CD4-positive, alpha-beta memory T cell (primary cell): ENCODE measurements around the gene MRE11. TPM values are rescaled to one million over a fixed set of nuclear protein-coding genes. Genes with fewer than 3 reads are reported as not detected.

Experiments
- CTCF ChIA-PET: fragments of 350-600 bp; sonication (Branson Sonifier 250); formaldehyde crosslinking; loops from one replicate; lab custom pipeline; 2021; ENCODE audit warnings: inconsistent platforms; ENCODE audit not compliant: partially characterized antibody; lab: Charles Lee
- POLR2A ChIA-PET: fragments of 350-600 bp; sonication (Branson Sonifier 250); formaldehyde crosslinking; loops from one replicate; lab custom pipeline; 2021; ENCODE audit not compliant: partially characterized antibody; lab: Charles Lee
- DNase-seq, 5 donors: peaks; one replicate each; pipeline versions ENCODE4 v3.0.0 to v3.0.0-alpha.2; 2020 to 2022; ENCODE audit warnings: mixed read lengths in 1 of 5
- H3K27ac ChIP-seq: one replicate; pipeline ENCODE4 v1.7.0; 2013; ENCODE audit warnings: low read depth, low read length
- H3K27me3 ChIP-seq: 2 replicates; pipeline ENCODE4 v1.7.0; 2013; ENCODE audit warnings: mild to moderate bottlenecking, low read length, moderate library complexity; ENCODE audit not compliant: insufficient read depth
- H3K36me3 ChIP-seq: 2 replicates; pipeline ENCODE4 v1.7.0; 2013; ENCODE audit warnings: mild to moderate bottlenecking, low read length, moderate library complexity; ENCODE audit not compliant: insufficient read depth
- H3K4me1 ChIP-seq: 2 replicates; pipeline ENCODE4 v1.7.0; 2013; ENCODE audit warnings: mild to moderate bottlenecking, low read length, moderate library complexity; ENCODE audit not compliant: insufficient read depth
- H3K4me3 ChIP-seq, 2 donors: one replicate each; pipeline ENCODE4 v1.7.0; 2013; ENCODE audit warnings: low read length in 2 of 2, mild to moderate bottlenecking in 1 of 2
- H3K9me3 ChIP-seq, 2 donors: one replicate each; pipeline ENCODE4 v1.7.0; 2013; ENCODE audit warnings: low read length in 2 of 2, control low read depth in 1 of 2; ENCODE audit not compliant: control insufficient read depth in 1 of 2
- H3K27ac Mint-ChIP-seq, 7 donors: one replicate each; pipeline ENCODE4 v1.8.0; 2020 to 2021; ENCODE audit warnings: mixed read lengths in 7 of 7, mild to moderate bottlenecking in 6 of 7, inconsistent platforms in 3 of 7, moderate library complexity in 3 of 7
- H3K27me3 Mint-ChIP-seq, 2 donors: one replicate each; pipeline ENCODE4 v1.8.0; 2020 to 2021; ENCODE audit warnings: mixed read lengths in 2 of 2
- H3K36me3 Mint-ChIP-seq, 2 donors: one replicate each; pipeline ENCODE4 v1.8.0; 2020 to 2021; ENCODE audit warnings: mixed read lengths in 2 of 2, inconsistent platforms in 1 of 2, mild to moderate bottlenecking in 1 of 2
- H3K4me1 Mint-ChIP-seq, 4 donors: one replicate each; pipeline ENCODE4 v1.8.0; 2020 to 2021; ENCODE audit warnings: mixed read lengths in 4 of 4, mild to moderate bottlenecking in 1 of 4
- H3K4me3 Mint-ChIP-seq, 8 donors: one replicate each; pipeline ENCODE4 v1.8.0; 2020 to 2021; ENCODE audit warnings: mixed read lengths in 8 of 8, mild to moderate bottlenecking in 7 of 8, moderate library complexity in 6 of 8, inconsistent platforms in 3 of 8
- H3K9me3 Mint-ChIP-seq, 8 donors: one replicate each; pipeline ENCODE4 v1.8.0; 2020 to 2021; ENCODE audit warnings: mixed read lengths in 8 of 8, mild to moderate bottlenecking in 5 of 8, inconsistent platforms in 3 of 8, moderate library complexity in 1 of 8
- intact Hi-C: fragments of 100-400 bp; cut with micrococcal nuclease; formaldehyde crosslinking; loops from one replicate; pipeline ENCODE4 v1.15.1; 2023
- polyA plus RNA-seq, 2 donors: library from polyadenylated mRNA; unstranded; fragments of 300-500 nt; fragmentation: Illumina TruSeq; gene quantifications; one replicate each; pipeline ENCODE4 v1.2.3, GENCODE V29; 2021
- total RNA-seq, 2 experiments: library from RNA; stranded (reverse); gene quantifications; one replicate each; pipeline ENCODE4 v1.2.3, GENCODE V29; 2021

Gene MRE11
- total and polyA plus RNA-seq, 4 experiments from 2014 or later: 7.6 to 43.4 (median 30.4) TPM

DNA sequence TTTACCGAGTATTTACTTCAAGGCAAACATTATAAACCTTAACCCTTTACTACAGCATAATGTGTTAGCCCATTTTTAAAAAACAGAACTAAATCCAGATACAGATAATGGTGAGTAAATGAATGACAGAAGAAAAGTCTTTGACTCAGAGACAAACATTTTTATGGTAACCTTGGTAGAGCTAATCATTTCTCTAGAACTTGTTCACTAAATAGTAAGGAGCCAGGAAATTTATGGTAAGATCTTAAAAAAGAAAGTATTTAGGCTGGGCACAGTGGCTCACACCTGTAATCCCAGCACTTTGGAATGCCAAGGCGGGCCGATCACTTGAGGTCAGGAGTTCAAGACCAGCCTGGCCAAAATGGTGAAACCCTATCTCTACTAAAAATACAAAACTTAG is 38.6 kb upstream of the MRE11 start:
- no peaks in the 10 kb centered on the region for H3K4me1 Mint-ChIP-seq
- Histone ChIP-seq H3K36me3 (no peaks in the 10 kb centered on the region), H3K27me3 (peaks cover 11% of the 10 kb centered on the region), H3K4me3 (no peak overlapping the region), H3K4me1 (no peaks in the 10 kb centered on the region), H3K9me3 (no peaks in the 10 kb centered on the region), H3K27ac (no peak overlapping the region)
- no peak overlapping the region for H3K27ac Mint-ChIP-seq
- ChIA-PET CTCF (interaction anchor here (1.0 to 2.6 kb wide), 3 partner anchors 11 to 366 kb away, joined by 3 to 6 read pairs (median 3); no protein-coding TSS in a partner anchor), POLR2A (interaction anchor here (1.5 kb wide), 1 partner anchor 12 kb away, joined by 3 read pairs; the partner anchor contains the start of gene FUT4)
- H3K4me3 Mint-ChIP-seq: no peak overlapping the region
- H3K27me3 Mint-ChIP-seq: peaks cover 19 to 32% of the 10 kb centered on the region in 2 donors
- no peaks in the 10 kb centered on the region for H3K9me3 Mint-ChIP-seq
- intact Hi-C loops: no loop called here
- no peak for DNase-seq
- no peaks in the 10 kb centered on the region for H3K36me3 Mint-ChIP-seq

DNA sequence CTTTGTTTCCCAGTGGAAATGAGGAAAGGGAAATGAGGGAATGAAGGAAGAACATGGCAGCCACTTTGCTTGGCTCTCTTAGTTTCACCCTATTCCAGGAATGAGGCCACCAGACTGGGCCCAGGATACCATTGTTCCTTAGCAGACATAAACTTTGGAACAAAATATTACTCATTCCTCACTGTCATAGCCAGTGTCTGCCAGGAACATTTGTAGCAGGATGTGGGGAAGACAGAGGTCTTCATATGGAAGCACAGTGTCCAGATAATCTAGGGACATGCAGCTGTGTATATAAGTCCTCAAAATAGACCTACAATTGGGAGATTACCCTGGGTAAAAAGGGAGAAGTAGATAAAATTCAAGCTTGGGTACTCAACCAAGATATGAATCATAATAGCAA is 34.9 kb upstream of the MRE11 start:
- intact Hi-C loops: no loop called here
- POLR2A ChIA-PET: no interaction called here
- Histone ChIP-seq H3K9me3 (no peaks in the 10 kb centered on the region), H3K36me3 (no peaks in the 10 kb centered on the region), H3K27me3 (peaks cover 6% of the 10 kb centered on the region), H3K4me1 (no peaks in the 10 kb centered on the region), H3K4me3 (no peak overlapping the region), H3K27ac (no peak overlapping the region)
- Mint-ChIP-seq H3K27ac (no peak overlapping the region), H3K4me3 (no peak overlapping the region), H3K36me3 (no peaks in the 10 kb centered on the region), H3K9me3 (no peaks in the 10 kb centered on the region), H3K27me3 (peaks cover 19 to 33% of the 10 kb centered on the region in 2 donors), H3K4me1 (no peaks in the 10 kb centered on the region)
- DNase-seq: no peak
- CTCF ChIA-PET: interaction anchor here (3.0 kb wide), 1 partner anchor 9 kb away, joined by 10 read pairs; no protein-coding TSS in a partner anchor

DNA sequence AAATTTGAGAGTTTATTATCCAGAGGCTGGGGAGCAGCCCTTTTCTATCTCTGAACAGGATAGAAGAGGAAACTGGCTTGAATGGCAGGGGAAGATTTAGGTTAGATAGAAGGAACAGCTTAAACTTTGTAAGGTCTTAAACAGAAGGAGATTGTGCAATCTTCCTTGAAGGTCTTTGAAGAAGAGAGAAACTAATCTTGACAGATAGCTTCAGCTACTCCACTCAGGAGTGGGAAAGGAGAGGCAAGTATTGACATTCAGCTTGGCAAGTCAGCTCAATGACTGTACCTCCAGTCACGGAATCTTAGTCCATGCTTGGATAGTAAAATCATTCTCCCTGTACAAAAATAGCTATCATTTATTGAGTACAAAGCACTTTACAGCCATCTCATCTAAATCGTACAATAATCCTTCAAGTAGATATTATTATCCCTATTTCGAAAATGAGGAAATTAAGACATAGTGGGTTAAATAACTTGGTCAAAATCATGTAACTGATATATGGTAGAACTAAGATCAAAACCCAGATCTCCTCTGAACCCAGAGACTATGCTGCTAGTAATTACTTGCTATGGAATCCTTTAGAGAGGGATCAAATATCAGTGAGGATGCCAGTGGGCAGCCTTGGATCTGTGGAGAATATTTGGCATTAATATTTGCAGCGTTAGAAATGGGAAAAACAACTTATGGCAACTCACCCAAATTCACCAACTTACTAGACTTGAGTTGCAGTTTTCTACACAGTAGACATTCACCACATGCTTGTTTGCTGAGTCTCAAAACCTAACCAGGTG is 33.2 kb upstream of the MRE11 start:
- H3K36me3 Mint-ChIP-seq: no peaks in the 10 kb centered on the region
- no peaks in the 10 kb centered on the region for H3K4me1 Mint-ChIP-seq
- DNase-seq: no peak
- Histone ChIP-seq H3K4me3 (no peak overlapping the region), H3K9me3 (no peaks in the 10 kb centered on the region), H3K36me3 (no peaks in the 10 kb centered on the region), H3K27ac (no peak overlapping the region), H3K27me3 (peaks cover 6% of the 10 kb centered on the region), H3K4me1 (no peaks in the 10 kb centered on the region)
- intact Hi-C loops: no loop called here
- no peak overlapping the region for H3K27ac Mint-ChIP-seq
- CTCF ChIA-PET: interaction anchor here (0.9 to 1.0 kb wide), 2 partner anchors 9 to 10 kb away, joined by 3 to 5 read pairs; no protein-coding TSS in a partner anchor
- H3K9me3 Mint-ChIP-seq: no peaks in the 10 kb centered on the region
- no peak overlapping the region for H3K4me3 Mint-ChIP-seq
- POLR2A ChIA-PET: no interaction called here
- peaks cover 17 to 32% of the 10 kb centered on the region in 2 donors for H3K27me3 Mint-ChIP-seq

DNA sequence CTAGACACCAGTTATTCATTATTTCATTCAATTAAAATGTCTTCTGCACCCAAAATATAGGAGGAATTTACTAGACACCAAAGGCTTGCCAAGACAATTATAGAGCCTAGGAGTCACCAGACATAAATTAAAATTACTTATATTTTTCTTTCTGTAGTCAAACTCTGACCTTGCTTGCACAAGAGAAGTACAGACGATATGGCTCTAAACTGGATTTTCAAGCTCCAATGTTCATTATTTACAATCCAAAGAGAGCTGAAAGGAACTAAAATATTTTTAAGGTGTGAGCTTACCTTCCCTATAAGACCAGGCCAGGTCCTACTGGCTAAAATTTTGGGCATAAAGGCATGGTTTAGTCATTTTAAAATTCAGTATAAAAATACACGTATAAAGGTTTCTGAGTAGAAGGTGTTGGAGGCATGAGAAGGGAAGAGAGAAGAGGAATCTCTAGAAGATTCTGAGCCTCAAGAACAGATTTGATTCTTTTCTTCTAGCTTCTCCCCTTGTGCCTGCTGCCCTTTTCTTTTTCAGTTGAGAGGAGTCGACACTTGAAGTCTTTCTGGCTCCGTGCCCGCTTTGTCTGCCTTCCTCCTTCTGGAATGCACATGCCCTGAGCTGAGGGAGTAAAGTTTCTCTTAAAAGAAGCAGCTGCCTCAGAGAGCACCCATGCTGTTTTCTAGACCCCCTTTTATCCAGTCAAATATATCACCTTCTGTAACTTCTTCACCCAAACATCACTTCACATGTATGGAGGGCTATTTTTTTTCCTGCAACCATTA is 32.1 kb upstream of the MRE11 start:
- POLR2A ChIA-PET: no interaction called here
- Mint-ChIP-seq H3K27ac (no peak overlapping the region), H3K9me3 (no peaks in the 10 kb centered on the region), H3K4me1 (no peaks in the 10 kb centered on the region), H3K36me3 (no peaks in the 10 kb centered on the region), H3K4me3 (no peak overlapping the region), H3K27me3 (peaks cover 15 to 32% of the 10 kb centered on the region in 2 donors)
- Histone ChIP-seq H3K9me3 (no peaks in the 10 kb centered on the region), H3K36me3 (no peaks in the 10 kb centered on the region), H3K4me3 (no peak overlapping the region), H3K27ac (no peak overlapping the region), H3K27me3 (peaks cover 6% of the 10 kb centered on the region), H3K4me1 (no peaks in the 10 kb centered on the region)
- intact Hi-C loops: no loop called here
- CTCF ChIA-PET: interaction anchor here (1.0 to 3.3 kb wide), 2 partner anchors 9 to 20 kb away, joined by 5 to 10 read pairs; no protein-coding TSS in a partner anchor
- no peak for DNase-seq

DNA sequence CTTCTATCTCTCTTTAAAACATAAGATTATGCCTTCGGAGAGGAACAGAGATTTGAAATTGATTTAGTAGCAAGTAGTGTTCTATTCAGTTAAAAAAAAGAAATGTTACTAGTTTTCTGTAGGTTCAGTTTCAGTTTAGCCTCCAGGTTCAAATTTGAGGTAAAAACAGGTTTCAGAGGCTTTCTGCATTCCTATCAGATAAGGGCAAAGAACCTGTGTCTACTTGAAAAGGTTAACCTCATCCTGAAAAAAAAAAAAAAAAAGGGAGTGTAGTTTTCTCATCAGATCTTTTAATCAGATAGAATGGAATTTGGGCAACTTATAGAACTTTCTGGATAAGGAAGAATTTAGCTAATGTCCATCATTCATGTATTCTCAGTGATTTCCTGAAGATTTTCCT is 30.7 kb upstream of the MRE11 start:
- Mint-ChIP-seq H3K27me3 (peaks cover 12 to 26% of the 10 kb centered on the region in 2 donors), H3K9me3 (no peaks in the 10 kb centered on the region), H3K4me3 (no peak overlapping the region), H3K27ac (no peak overlapping the region), H3K36me3 (no peaks in the 10 kb centered on the region), H3K4me1 (no peaks in the 10 kb centered on the region)
- ChIA-PET POLR2A (no interaction called here), CTCF (interaction anchor here (0.6 to 3.3 kb wide), 2 partner anchors 19 to 1297 kb away, joined by 4 to 10 read pairs; no protein-coding TSS in a partner anchor)
- intact Hi-C loops: no loop called here
- H3K9me3 ChIP-seq: no peaks in the 10 kb centered on the region
- no peaks in the 10 kb centered on the region for H3K4me1 ChIP-seq
- no peak overlapping the region for H3K27ac ChIP-seq
- no peak for DNase-seq
- H3K4me3 ChIP-seq: no peak overlapping the region
- H3K27me3 ChIP-seq: peaks cover 6% of the 10 kb centered on the region
- H3K36me3 ChIP-seq: no peaks in the 10 kb centered on the region

DNA sequence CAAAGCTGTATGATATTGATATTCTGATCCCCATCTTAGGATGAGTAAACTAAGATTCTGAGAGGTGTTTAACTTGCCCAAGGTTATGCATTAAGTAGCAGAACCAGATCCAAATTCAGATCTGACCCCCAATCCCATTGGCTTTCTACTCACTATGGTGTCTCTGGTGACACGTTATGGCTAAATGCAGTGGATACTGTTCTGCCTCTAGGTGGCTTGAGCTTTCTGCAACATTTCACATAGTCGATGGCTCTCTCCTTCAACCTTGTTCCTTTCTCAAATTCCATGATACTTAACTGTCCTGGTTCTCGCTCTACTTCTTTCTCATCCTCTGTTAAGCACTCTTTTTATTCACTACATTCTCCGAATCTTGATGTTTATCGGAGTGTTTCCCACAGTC is 28.0 kb upstream of the MRE11 start:
- intact Hi-C loops: no loop called here
- Mint-ChIP-seq H3K4me3 (no peak overlapping the region), H3K4me1 (no peaks in the 10 kb centered on the region), H3K36me3 (no peaks in the 10 kb centered on the region), H3K9me3 (no peaks in the 10 kb centered on the region), H3K27me3 (peaks cover 7 to 13% of the 10 kb centered on the region in 2 donors), H3K27ac (no peak overlapping the region)
- DNase-seq: no peak
- no peaks in the 10 kb centered on the region for H3K9me3 ChIP-seq
- H3K4me1 ChIP-seq: no peaks in the 10 kb centered on the region
- no peak overlapping the region for H3K27ac ChIP-seq
- H3K27me3 ChIP-seq: no peaks in the 10 kb centered on the region
- POLR2A ChIA-PET: no interaction called here
- no peaks in the 10 kb centered on the region for H3K36me3 ChIP-seq
- CTCF ChIA-PET: interaction anchor here (0.9 to 1.7 kb wide), 5 partner anchors 10 to 81 kb away, joined by 3 to 8 read pairs (median 5); partner anchors contain the start of gene C11orf97
- H3K4me3 ChIP-seq: no peak overlapping the region
